HG02852 (cell line): ENCODE data around the gene USP48.
"Not testable (repeated sequence)": the region's sequence is repeated elsewhere in the genome, so short reads cannot be mapped to it uniquely, and the experiment has no call there.

ENCODE experiments used
- ATAC-seq: cut with Tn5 transposase; IDR thresholded peaks from one replicate; pipeline ENCODE4 v1.9.1; 2021; ENCODE audit warnings: mild to moderate bottlenecking, moderate library complexity; ENCODE audit not compliant: unreplicated experiment

The USP48 gene

DNA sequence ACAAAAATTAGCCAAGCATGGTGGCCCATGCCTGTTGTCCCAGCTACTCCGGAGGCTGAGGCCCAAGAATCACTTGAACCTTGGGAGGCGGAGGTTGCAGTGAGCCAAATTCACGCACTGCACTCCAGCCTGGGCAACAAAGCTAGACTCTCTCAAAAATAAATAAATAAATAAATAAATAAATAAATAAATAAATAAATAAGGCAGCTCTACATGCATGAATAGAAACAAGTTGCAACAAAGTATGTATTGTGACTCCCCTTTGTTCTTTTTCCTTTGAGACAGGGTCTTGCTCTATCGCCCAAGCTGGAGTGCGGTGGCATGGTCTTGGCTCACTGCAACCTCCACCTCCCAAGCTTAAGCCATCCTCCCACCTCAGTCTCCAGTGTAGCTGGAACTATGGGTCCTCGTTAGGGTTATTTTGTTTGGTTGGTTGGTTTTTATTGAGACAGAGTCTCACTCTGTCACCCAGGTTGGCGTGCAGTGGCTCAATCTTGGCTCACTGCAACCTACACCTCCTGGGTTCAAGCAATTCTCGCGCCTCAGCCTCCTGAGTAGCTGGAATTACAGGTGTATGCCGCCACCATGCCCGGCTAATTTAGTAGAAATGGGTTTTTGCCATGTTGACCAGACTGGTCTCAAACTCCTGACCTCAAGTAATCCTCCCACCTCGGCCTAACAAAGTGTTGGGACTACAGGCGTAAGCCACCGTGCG lies 8.0 kb downstream of the USP48 start:
- ATAC-seq: no peak

DNA sequence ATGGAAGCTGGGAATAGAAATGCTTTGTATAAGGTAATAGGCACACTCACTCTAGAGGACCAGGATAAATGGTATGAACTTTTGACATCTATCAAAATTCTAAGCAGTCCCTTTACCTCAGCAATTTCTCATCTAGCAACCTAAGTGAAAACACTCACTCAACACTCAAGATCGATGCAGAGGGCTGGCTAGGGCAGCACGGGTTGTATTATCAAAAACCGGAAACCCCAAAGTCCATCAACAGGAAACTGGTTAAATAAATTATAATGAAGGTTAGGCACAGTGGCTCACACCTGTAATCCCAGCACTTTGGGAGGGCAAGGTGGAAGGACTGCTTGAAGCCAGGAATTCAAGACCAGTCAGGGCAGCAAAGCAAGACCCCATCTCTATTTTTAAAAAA lies 9.4 kb downstream of the USP48 start:
- no peak for ATAC-seq

DNA sequence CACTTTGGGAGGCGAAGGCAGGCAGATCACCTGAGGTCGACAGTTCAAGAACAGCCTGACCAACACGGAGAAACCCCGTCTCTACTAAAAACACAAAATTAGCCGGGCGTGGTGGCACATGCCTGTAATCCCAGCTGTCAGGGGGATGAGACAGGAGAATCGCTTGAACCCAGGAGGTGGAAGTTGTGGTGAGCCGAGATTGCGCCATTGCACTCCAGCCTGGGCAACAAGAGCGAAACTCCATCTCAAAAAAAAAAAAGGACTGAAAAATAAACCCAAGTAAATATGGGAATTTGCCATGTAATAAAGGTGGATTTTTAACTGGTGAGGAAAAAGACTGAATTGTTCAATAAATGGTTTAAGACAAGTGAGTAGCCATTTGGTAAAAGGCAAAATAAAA lies 11.3 kb downstream of the USP48 start:
- ATAC-seq: not testable (repeated sequence)

DNA sequence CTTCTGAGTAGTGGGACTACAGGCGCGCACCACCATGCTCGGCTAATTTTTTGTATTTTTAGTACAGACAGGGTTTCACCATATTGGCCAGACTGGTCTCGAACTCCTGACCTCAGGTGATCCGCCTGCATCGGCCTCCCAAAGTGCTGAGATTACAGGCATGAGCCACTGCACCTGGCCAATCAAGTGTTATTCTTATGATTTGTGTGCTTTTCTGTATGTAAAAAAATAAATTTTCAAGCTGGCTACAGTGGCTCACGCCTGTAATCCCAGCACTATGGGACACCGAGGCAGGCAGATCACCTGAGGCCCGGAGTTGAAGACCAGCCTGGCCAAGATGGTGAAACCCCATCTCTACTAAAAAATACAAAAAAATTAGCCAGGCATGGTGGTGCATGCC lies 12.3 kb downstream of the USP48 start:
- ATAC-seq: not testable (repeated sequence)

DNA sequence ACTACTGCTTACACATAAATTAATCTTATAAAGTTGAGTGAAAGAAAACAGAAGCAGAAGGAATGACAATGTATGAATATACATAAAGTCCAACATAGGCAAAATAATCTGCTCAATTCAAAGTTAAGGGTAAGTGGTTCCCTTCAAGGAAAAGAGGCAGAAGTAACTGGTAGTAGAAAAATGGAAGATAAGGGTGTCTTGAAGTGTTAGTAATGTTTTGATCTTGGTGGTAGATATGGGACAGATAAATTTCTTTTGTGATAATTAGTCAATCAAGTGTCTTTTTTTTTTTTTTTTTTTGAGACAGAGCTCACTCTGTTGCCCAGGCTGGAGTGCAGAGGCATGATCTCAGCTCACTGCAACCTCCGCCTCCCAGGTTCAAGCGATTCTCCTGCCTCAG lies 12.7 kb downstream of the USP48 start:
- no peak for ATAC-seq

DNA sequence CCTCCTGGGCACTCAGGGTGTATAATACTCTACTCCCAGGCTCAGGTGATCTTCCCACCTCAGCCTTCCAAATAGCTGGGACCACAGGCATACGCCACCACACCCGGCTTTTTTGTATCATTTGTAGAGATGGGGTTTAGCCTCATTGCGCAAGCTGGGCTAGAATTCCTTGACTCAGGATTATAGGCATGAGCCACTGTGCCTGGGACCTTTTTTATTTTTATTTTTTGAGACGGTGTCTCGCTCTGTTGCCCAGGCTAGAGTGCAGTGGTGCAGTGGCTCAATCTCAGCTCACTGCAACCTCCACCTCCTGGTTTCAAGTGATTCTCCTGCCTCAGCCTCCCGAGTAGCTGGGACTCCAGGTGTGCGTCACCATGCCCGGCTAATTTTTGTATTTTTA lies 15.8 kb downstream of the USP48 start:
- not testable (repeated sequence) for ATAC-seq

DNA sequence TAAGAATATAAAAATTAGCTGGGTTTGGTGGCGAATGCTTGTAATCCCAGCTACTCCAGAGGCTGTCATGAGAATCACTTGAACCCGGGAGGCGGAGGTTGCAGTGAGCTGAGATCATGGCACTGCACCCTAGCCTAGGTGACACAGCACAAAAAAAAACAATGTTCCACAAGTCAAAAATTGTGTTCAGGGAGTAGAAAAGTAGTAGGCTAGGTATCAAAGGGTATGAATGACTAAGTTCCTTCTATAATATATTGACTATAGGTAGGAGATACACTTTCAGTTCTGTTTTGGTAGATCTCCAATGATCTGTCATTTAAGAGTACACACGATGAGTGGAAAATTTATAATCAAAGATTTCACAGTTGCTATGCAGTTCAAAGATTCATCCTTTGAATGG lies 16.7 kb downstream of the USP48 start:
- no peak for ATAC-seq

DNA sequence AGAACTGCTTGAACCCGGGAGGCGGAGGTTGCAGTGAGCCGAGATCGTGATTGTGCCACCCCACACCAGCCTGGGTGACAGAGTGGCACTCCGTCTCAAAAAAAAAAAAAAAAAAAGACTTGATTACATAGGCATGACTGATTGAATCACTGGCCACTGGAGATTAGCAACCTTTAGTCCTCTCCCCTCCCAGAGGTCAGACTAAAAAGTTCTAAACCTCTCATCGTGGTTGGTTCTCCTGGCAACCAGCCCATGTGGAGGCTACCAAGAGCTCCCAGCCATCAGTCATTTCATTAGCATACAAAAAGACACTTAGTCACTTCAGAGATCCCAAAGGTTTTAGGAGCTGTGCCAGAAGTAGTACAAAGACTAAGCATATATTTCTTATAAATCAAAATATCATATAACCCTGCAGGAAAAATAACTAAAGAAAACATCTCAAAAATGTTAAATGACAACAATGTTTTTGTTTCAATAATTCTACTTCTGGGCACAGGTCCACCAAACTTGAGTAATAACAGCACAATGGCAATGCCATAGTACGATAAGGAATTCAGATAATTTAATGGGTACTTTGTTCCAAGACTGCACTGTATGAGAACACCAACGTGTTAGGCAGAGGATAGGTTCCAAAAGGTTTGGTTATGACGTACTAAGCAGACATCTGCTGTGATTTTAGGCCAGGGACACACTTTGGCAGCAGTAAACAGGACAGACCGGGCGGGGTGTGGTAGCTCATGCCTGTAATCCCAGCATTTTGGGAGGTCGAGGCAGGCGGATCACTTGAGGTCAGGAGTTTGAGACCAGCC lies 18.1 kb downstream of the USP48 start:
- ATAC-seq: no peak

DNA sequence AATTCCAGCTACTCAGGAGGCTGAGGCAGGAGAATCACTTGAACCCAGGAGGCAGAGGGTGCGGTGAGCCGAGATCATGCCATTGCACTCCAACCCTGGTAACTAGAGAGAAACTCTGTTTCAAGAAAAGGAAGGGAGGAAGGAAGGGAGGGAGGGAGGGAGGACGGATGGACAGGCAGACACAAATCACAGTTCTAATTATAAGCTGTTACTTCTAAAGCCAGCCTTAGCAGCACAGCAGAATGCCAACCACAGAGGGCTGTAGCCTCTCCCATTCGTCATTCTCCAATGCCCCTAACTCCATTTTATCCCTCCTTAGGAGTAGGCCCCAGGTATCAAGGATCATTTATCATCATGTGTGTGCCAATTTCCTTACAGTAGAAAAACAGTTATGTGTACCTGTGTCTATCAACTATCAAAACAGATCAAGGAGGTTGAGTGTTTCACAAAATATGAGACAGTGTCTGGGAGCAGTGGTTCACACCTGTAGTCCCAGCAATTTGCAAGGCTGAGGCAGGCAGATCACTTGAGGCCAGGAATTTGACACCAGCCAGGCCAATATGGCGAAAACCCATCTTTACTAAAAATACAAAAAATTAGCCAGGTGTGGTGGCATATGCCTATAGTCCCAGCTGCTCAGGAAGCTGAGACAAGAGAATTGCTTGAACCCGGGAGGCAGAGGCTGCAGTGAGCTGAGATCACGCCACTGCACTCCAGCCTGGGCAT lies 19.1 kb downstream of the USP48 start:
- no peak for ATAC-seq

DNA sequence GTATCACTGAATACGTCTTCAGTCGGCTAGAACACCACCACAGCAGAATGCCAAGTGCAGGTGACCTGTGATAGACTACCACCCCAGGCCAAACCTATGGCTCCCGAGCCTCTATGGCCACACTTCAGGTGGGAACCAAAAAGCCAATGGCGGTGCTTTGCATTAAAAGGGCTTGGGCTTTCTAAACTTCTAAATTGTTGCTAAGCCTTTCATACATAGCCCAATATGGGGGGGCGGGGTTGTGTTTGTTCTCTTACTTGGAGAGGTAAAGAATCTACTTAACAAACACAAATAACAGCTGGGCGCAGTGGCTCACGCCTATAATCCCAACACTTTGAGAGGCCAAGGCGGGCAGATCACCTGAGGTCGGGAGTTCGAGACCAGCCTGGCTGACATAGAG lies 19.7 kb downstream of the USP48 start:
- ATAC-seq: no peak

DNA sequence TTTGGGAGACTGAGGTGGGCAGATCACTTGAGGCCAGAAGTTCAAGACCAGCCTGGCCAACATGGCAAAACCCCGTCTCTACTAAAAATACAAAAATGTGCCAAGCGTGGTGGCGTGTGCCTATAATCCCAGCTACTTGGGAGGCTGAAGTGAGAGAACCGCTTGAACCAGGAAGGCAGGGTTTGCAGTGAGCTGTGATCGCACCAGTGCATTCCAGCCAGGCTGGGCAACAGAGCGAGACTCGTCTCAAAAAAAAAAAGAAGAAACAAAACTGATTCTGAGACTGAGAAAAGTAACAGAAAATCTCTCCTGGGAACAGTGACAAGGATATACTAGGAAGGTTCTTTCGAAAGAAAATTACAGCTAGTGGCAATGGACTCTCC lies 20.9 kb downstream of the USP48 start:
- peak; percentile 54 for ATAC-seq

DNA sequence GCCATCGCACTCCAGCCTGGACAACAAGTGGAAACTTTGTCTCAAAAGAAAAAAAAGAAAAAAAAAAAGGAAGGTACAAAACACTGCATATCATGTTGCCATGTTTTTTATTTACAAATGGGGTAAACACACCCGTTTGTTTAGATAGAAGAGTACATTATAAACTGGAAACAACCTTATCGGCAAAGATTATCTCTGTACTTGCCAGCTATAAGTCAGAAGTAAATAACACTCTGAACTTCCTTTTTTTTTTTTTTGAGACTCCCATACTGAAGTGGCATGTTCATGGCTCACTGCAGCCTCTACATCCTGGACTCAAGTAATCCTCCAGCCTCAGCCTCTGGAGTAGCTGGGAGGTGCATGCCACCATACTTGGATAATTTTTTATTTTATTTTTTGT lies 21.9 kb downstream of the USP48 start:
- no peak for ATAC-seq

DNA sequence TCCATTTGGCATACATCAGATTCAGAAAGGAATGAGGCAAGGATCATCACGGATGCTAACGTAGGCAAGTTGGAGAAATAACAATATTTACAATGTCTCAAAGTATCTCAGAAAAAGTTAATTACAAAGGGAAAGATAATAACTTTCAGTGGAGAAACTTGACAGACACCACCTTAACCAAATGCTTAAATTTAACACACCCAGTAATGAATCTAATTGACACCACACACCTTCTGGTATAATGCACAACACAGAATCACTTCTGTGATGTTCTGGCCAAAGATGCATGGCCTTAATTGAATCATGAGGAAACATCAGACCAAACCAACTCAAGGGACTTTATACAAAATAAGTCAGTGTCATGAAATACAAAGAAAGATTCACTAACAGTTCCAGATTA lies 23.1 kb downstream of the USP48 start:
- ATAC-seq: no peak

DNA sequence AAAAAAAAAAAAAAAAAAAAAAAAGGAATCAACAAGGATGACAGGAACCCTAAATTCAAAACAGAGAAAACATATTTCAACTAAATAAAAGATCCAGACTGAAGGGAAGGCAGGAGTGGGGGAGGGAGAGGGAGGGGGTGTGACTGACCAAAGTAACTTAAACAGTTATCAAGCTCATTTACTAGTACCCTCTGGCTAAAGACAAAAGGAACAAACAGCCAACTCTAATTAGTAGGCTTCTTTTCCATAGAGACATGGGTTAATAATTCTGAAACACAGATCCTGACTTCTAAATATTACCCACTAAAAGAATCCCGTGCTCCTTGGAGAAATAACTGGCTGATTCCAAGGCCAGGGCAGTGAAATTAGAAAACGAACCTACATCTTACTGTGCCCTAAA lies 23.8 kb downstream of the USP48 start:
- no peak for ATAC-seq

DNA sequence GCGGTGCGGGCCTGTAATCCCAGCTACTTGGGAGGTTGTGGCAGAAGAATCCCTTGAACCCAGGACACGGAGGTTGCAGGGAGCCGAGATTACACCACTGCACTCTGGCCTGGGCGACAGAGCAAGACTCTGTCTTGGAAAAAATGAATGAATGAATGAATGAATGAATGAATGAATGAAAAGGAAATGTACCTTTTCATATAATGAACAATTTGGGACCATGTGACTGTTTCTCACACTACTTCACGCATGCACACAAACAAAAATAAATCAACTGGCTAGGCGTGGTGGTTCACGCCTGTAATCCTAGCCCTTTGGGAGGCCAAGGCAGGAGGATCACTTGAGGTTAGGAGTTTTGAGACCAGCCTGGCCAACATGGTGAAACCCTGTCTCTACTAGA lies 24.3 kb downstream of the USP48 start:
- ATAC-seq: no peak

DNA sequence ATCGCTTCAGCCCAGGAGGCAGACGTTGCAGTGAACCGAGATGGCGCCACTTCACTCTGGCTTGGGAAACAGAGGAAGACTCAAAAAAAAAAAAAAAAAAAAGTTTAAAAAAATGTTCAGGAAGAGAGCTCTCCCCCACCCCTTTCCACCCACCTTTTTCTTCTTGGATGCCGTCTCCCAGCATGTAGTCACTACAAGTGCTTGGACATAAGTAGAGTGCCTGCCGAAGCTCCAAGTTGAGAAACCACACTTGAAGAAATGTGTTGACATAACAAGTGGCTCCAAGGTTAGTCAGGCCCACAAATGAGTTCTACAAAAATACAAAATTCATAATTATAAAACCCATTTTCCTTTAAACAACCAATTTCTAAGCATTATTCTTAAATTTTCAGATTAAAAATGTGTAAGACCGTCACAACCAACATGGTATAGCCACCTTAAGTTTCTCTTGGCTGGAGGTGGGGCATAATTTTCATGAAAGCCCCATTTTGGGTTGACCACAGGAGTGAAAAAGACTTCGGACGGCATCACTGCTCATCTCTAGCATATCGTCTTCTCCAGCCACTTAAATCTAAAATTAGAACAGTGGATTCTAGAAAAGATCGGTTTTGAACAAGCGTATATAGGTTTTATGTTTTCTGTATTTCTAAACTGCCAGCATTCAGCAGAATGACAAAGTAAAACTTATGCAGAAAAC lies 26.4 kb downstream of the USP48 start:
- no peak for ATAC-seq

DNA sequence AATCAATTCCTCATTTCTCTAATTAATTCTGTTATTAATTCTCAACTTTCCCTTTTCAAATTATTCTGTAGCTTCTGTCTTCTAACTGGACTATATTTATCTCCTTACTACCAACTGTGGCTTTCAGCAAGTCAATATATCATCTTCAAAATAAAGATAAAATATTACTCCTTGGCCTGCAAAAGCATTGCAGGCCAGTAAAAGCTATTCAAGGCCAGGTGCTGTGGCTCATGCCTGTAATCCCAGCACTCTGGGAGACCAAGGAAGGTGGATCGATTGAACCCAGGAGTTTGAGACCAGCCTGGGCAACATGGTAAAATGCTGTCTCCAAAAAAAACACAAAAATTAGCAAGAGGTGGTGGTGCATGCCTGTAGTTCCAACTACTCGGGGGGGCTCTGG lies 27.9 kb downstream of the USP48 start:
- no peak for ATAC-seq

DNA sequence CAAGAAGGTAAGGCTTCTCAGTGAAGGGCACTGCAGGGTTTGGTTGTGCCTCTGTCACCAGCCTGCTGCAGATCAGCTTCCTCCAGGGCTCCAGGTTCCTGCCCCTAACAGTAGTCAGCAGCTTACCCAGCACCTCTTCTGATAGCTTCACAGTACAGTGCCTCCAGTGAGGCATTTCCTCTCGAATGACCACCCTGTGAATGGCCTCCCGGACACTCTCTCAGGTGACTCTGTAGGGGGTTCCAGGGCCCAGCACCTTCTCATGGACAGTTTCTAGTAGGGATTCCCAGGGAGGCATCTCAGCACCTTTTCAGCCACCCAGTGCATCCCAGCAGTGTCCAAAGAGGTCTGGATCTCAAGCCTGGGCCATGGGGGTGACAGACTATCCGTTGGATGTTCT lies 28.4 kb downstream of the USP48 start:
- no peak for ATAC-seq

DNA sequence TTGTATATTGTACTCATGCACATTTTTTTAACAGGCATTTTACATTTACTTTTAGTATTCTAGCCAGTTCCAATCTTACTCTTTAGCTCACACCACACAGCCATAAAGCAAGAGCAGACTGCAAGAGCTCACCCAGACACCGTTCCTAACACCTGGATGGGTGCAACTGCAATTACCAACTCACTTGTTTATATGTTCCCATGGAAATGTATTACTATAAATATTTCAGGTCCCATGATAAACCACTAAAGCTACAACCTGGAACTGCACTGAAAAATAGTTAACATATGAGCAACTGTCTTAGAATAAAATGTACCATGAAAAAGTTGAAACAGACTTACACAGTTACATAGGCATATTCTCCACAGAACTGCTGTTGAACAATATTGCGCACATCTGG lies 30.8 kb downstream of the USP48 start:
- ATAC-seq: no peak

DNA sequence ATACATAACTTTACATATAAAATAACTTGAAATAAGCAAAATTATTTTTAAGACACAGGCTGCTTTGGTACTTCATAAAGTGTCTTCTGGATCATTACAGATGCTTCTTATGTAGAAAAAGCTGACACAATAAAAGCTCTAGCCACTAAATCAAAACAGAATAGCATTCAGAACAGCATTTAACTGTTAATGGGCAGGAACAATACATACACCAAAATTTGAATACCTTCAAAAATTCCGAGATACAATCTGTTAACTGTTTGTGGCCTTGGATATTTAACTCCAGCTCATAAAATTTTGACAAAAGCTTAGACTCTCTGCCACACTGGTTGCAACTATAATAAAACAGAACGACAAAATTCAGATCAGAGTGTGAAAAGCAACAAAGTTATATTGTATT lies 31.7 kb downstream of the USP48 start:
- ATAC-seq: no peak

DNA sequence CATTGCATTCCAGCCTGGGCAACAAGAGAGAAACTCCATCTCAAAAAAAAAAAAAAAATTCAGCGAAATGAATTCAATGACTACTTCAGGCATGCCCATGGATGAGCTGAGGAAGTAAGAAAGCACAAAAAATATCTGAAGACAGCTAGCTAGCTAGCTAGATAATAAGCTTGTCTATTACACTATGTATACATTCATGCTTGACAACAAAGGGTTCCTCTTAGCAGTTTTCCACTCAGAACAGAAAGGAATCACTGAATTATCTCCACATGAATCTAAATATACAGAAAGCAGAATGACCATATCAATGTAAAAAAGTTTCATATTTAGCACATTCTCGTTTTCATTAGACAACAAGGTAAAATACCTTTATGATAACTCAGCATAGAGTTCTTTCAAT lies 32.1 kb downstream of the USP48 start:
- no peak for ATAC-seq
